Gastroesophageal sphincter (tissue), 4 donors: Measurements from ENCODE around the gene UBE2D1. TPM values are rescaled to one million over a fixed set of nuclear protein-coding genes. Genes with fewer than 3 reads are reported as not detected.

Experiments used
- ATAC-seq: fragments of 150-250 bp; one replicate; pipeline ENCODE4 v1.9.1; 2016; ENCODE audit warnings: mild to moderate bottlenecking, moderate library complexity
- H3K27ac ChIP-seq, 4 donors: fragments of 200-600 bp; sonication (generic) in 3 of 4; 1 replicate in 3 of 4; 2 replicates in 1 of 4; pipeline ENCODE4 v1.5.1; 2016 to 2019
- H3K27me3 ChIP-seq: fragments of 200-600 bp; sonication (generic); one replicate; pipeline ENCODE4 v1.5.1; 2019
- H3K36me3 ChIP-seq, 2 donors: fragments of 200-600 bp; sonication (generic); one replicate each; pipeline ENCODE4 v1.5.1; 2019; ENCODE audit warnings: control low read depth in 1 of 2
- H3K4me1 ChIP-seq, 3 donors: fragments of 200-600 bp; sonication (generic); 1 replicate in 2 of 3; 2 replicates in 1 of 3; pipeline ENCODE4 v1.5.1; 2016 to 2019; ENCODE audit warnings: control low read depth in 2 of 3
- H3K4me3 ChIP-seq, 2 donors: fragments of 200-600 bp; sonication (generic); one replicate each; pipeline ENCODE4 v1.5.1; 2019; ENCODE audit warnings: mild to moderate bottlenecking in 1 of 2, moderate library complexity in 1 of 2
- H3K9me3 ChIP-seq, 3 donors: fragments of 200-600 bp; sonication (generic); one replicate each; pipeline ENCODE4 v1.5.1; 2017 to 2019; ENCODE audit warnings: control low read depth in 2 of 3
- CTCF ChIP-seq, 4 experiments: fragments of 200-600 bp in 2 of 4; fragments of 450-650 bp in 2 of 4; sonication (generic) in 1 of 4; IDR thresholded peaks; one replicate each; pipeline ENCODE4 v1.5.1; 2017 to 2019; ENCODE audit warnings: antibody characterized with exemption in 4 of 4, mild to moderate bottlenecking in 2 of 4, moderate library complexity in 2 of 4
- EP300 ChIP-seq: sonication (generic); formaldehyde crosslinking; IDR thresholded peaks from one replicate; pipeline ENCODE4 v1.6.1; 2017; ENCODE audit warnings: antibody characterized with exemption, mild to moderate bottlenecking
- POLR2A ChIP-seq, 2 donors: fragments of 450-650 bp; IDR thresholded peaks; one replicate each; pipeline ENCODE4 v1.6.1; 2017; ENCODE audit warnings: antibody characterized with exemption in 2 of 2, mild to moderate bottlenecking in 2 of 2, moderate library complexity in 1 of 2
- POLR2AphosphoS5 ChIP-seq: sonication (generic); formaldehyde crosslinking; IDR thresholded peaks from one replicate; pipeline ENCODE4 v1.6.1; 2017; ENCODE audit warnings: antibody characterized with exemption
- WGBS, 2 donors: methylation state at CpG; one replicate each; pipeline ENCODE4 v1.1.5; 2018; ENCODE audit warnings: low coverage in 1 of 2; 5-methylcytosine and 5-hydroxymethylcytosine counted together
- total RNA-seq, 4 donors: library from RNA; depleted of rRNA; stranded (reverse); fragments of >200 nt; gene quantifications; one replicate each; pipeline ENCODE4 v1.1.0, GENCODE V29; 2016

Gene UBE2D1
- total RNA-seq, 4 donors from 2014 or later: 16.4 to 23.5 (median 19.0) TPM

DNA sequence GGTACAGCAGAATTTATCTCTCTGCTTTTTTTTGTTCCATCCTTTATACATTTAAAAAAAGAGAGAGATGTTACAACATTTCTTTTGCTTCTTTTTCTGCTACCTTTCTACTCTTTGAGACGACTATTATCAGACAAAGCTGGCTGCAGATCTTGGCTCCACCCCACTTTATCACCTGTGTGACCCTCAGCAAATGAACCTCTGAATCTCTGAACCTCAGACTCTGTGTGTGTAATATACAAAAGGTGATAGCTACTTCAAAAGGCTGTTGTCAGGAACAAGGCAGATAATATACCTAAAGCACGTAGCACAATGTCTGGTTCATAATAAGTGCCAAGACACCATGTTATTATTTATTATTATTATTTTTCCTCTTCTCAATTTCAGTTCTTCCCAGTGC, 32.6 kb upstream of the UBE2D1 start:
- no peaks in the 10 kb centered on the region for H3K9me3 ChIP-seq
- H3K4me1 ChIP-seq: no peaks in the 10 kb centered on the region
- H3K36me3 ChIP-seq: no peaks in the 10 kb centered on the region
- H3K27me3 ChIP-seq: peaks cover 32% of the 10 kb centered on the region
- 29 to 55% methylated on average over 2 of the region's 2 CpGs for WGBS, 2 donors
- no peak for ATAC-seq
- no peak overlapping the region for H3K4me3 ChIP-seq
- no peak for TF ChIP-seq POLR2A (IDR thresholded peaks at IDR 0.05)
- TF ChIP-seq CTCF (IDR thresholded peaks at IDR 0.05): no peak
- TF ChIP-seq POLR2AphosphoS5: no peak
- no peak for TF ChIP-seq EP300
- no peak overlapping the region for H3K27ac ChIP-seq

DNA sequence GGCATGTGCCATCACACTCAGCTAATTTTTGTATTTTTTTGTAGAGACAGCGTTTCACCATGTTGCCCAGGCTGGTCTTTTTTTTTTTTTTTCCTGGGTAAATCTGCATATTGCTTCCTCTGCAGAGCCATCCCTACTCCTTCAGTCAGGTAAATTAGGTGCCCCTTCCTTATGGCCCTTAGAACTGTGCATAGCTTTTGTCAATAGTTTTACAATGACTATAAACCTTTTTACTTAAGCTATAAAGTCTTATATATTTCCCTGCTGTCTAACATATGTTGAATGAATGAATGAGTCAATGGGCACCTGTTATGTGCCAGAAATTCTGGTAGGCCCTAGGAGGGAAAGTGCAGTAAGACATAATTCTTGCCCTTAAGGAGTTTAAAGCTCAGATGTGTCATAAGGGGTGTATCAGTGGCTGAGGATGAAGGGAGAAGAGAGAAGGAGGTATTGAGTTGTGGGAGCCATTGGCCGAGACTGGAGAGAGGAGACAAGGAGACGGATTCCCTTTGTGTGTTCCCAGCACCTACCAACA, 30.6 kb upstream of the UBE2D1 start:
- H3K27ac ChIP-seq: no peak overlapping the region
- no peaks in the 10 kb centered on the region for H3K4me1 ChIP-seq
- 79 to 83% methylated on average over 3 of the region's 3 CpGs for WGBS, 2 donors
- no peaks in the 10 kb centered on the region for H3K36me3 ChIP-seq
- H3K27me3 ChIP-seq: peaks cover 44% of the 10 kb centered on the region
- ATAC-seq: no peak
- H3K4me3 ChIP-seq: no peak overlapping the region
- TF ChIP-seq POLR2AphosphoS5 (no peak), POLR2A (IDR thresholded peaks at IDR 0.05) (no peak), EP300 (no peak)
- H3K9me3 ChIP-seq: no peaks in the 10 kb centered on the region

GRCh38 chr10:58305821-58306220, 29.0 kb upstream of the UBE2D1 start:
- 26 to 46% methylated on average over 3 to 4 of the region's 4 CpGs for WGBS, 2 donors
- no peak for ATAC-seq
- TF ChIP-seq CTCF (IDR thresholded peaks at IDR 0.05): no peak
- TF ChIP-seq POLR2AphosphoS5: no peak
- no peak for TF ChIP-seq POLR2A (IDR thresholded peaks at IDR 0.05)
- TF ChIP-seq EP300: no peak
- no peaks in the 10 kb centered on the region for H3K9me3 ChIP-seq
- H3K36me3 ChIP-seq: no peaks in the 10 kb centered on the region
- H3K4me3 ChIP-seq: no peak overlapping the region
- no peak overlapping the region for H3K27ac ChIP-seq
- peaks cover 44% of the 10 kb centered on the region for H3K27me3 ChIP-seq
- no peaks in the 10 kb centered on the region for H3K4me1 ChIP-seq

- H3K4me1 ChIP-seq: no peaks in the 10 kb centered on the region
- no peak overlapping the region for H3K27ac ChIP-seq
- no peak overlapping the region for H3K4me3 ChIP-seq
- H3K9me3 ChIP-seq: no peaks in the 10 kb centered on the region
- ATAC-seq: no peak
- no peak for TF ChIP-seq POLR2AphosphoS5
- no peak for TF ChIP-seq POLR2A (IDR thresholded peaks at IDR 0.05)
- no peak for TF ChIP-seq EP300
- TF ChIP-seq CTCF (IDR thresholded peaks at IDR 0.05): no peak
- WGBS, 2 donors: 94% methylated on average over 2 to 3 of the region's 3 CpGs
- peaks cover 44% of the 10 kb centered on the region for H3K27me3 ChIP-seq
- no peaks in the 10 kb centered on the region for H3K36me3 ChIP-seq
These were observed 27.1 kb upstream of the UBE2D1 start for GRCh38 chr10:58307676-58308075.

GRCh38 chr10:58311026-58311425, 23.8 kb upstream of the UBE2D1 start:
- Histone ChIP-seq H3K9me3 (no peaks in the 10 kb centered on the region), H3K36me3 (no peaks in the 10 kb centered on the region), H3K4me1 (no peaks in the 10 kb centered on the region), H3K27me3 (peaks cover 17% of the 10 kb centered on the region), H3K4me3 (no peak overlapping the region), H3K27ac (no peak overlapping the region)
- no peak for ATAC-seq
- TF ChIP-seq POLR2AphosphoS5: no peak
- TF ChIP-seq EP300: no peak
- no peak for TF ChIP-seq POLR2A (IDR thresholded peaks at IDR 0.05)
- TF ChIP-seq CTCF (IDR thresholded peaks at IDR 0.05): no peak
